Stomach (tissue), 4 donors: ENCODE results near the gene RNU2-63P.

ENCODE experiments used
- POLR2A ChIP-seq, 4 donors: fragments of 450-650 bp; IDR thresholded peaks; one replicate each; pipeline ENCODE4 v1.6.1; 2016; ENCODE audit warnings: antibody characterized with exemption in 4 of 4, control low read depth in 2 of 4, mild to moderate bottlenecking in 1 of 4, moderate library complexity in 1 of 4
- POLR2AphosphoS5 ChIP-seq, 3 donors: sonication (generic); formaldehyde crosslinking; IDR thresholded peaks; one replicate each; pipeline ENCODE4 v1.6.1; 2016; ENCODE audit warnings: antibody characterized with exemption in 3 of 3
- TF ChIP-seq, protein P1 (sequence below), 7 experiments: fragments of 450-650 bp in 4 of 7; fragments of 200-600 bp in 3 of 7; sonication (generic) in 3 of 7; IDR thresholded peaks; one replicate each; pipeline ENCODE4 v1.5.1; 2016 to 2019; ENCODE audit warnings: antibody characterized with exemption in 7 of 7, control low read depth in 2 of 7, mild to moderate bottlenecking in 1 of 7

- TF ChIP-seq, protein P1, sequence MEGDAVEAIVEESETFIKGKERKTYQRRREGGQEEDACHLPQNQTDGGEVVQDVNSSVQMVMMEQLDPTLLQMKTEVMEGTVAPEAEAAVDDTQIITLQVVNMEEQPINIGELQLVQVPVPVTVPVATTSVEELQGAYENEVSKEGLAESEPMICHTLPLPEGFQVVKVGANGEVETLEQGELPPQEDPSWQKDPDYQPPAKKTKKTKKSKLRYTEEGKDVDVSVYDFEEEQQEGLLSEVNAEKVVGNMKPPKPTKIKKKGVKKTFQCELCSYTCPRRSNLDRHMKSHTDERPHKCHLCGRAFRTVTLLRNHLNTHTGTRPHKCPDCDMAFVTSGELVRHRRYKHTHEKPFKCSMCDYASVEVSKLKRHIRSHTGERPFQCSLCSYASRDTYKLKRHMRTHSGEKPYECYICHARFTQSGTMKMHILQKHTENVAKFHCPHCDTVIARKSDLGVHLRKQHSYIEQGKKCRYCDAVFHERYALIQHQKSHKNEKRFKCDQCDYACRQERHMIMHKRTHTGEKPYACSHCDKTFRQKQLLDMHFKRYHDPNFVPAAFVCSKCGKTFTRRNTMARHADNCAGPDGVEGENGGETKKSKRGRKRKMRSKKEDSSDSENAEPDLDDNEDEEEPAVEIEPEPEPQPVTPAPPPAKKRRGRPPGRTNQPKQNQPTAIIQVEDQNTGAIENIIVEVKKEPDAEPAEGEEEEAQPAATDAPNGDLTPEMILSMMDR (IDR thresholded peaks at IDR 0.05), result no peak
- no peak for TF ChIP-seq POLR2A (IDR thresholded peaks at IDR 0.05)
- TF ChIP-seq POLR2AphosphoS5 (IDR thresholded peaks at IDR 0.05), result no peak
Observed at GRCh38 chr2:88057437-88057844, 41.1 kb upstream of the RNU2-63P start.
